Liver (tissue), 9 donors: Measurements from ENCODE around the gene FUT9. TPM values are rescaled to one million over a fixed set of nuclear protein-coding genes. Genes with fewer than 3 reads are reported as not detected.

Experiments used
- DNase-seq: peaks from one replicate; pipeline ENCODE4 v3.0.0-alpha.2; 2017; ENCODE audit warnings: low spot score
- H3K27ac ChIP-seq, 2 donors: one replicate each; pipeline ENCODE4 v1.7.0; 2013; ENCODE audit warnings: inconsistent platforms in 2 of 2, low read length in 2 of 2, control low read depth in 1 of 2, low read depth in 1 of 2, mild to moderate bottlenecking in 1 of 2
- H3K27me3 ChIP-seq, 4 donors: one replicate each; pipeline versions ENCODE4 v1.6.1 to v1.7.0; 2013; ENCODE audit warnings: low read length in 3 of 4, inconsistent platforms in 1 of 4, mild to moderate bottlenecking in 1 of 4, moderate library complexity in 1 of 4; ENCODE audit not compliant: control insufficient read depth in 4 of 4, insufficient read depth in 4 of 4
- H3K36me3 ChIP-seq, 4 donors: one replicate each; pipeline versions ENCODE4 v1.6.1 to v1.7.0; 2013; ENCODE audit warnings: low read length in 3 of 4, mild to moderate bottlenecking in 3 of 4, low read depth in 1 of 4, moderate library complexity in 1 of 4; ENCODE audit not compliant: control insufficient read depth in 4 of 4, insufficient read depth in 3 of 4
- H3K4me1 ChIP-seq, 4 donors: one replicate each; pipeline versions ENCODE4 v1.6.1 to v1.7.0; 2013; ENCODE audit warnings: low read length in 3 of 4, mild to moderate bottlenecking in 3 of 4, moderate library complexity in 1 of 4; ENCODE audit not compliant: control insufficient read depth in 4 of 4, insufficient read depth in 4 of 4
- H3K4me3 ChIP-seq, 3 donors: one replicate each; pipeline versions ENCODE4 v1.6.1 to v1.7.0; 2013; ENCODE audit warnings: low read length in 3 of 3, control low read depth in 1 of 3, low read depth in 1 of 3, mild to moderate bottlenecking in 1 of 3
- H3K9ac ChIP-seq, 2 donors: one replicate each; pipeline ENCODE4 v1.7.0; 2013; ENCODE audit warnings: low read length in 2 of 2, mild to moderate bottlenecking in 2 of 2, moderate library complexity in 2 of 2, control low read depth in 1 of 2, low read depth in 1 of 2
- H3K9me3 ChIP-seq, 4 donors: one replicate each; pipeline versions ENCODE4 v1.6.1 to v1.7.0; 2013; ENCODE audit warnings: low read length in 3 of 4; ENCODE audit not compliant: control insufficient read depth in 4 of 4
- ATF3 ChIP-seq: IDR thresholded peaks from 2 replicates; pipeline ENCODE4 v1.6.1; 2016; ENCODE audit warnings: antibody characterized with exemption
- CTCF ChIP-seq: fragments of 150-350 bp; IDR thresholded peaks from 2 replicates; pipeline ENCODE4 v1.5.1; 2017; ENCODE audit warnings: improper control_type of control experiment, low read depth, low read length; ENCODE audit not compliant: missing input control
- EGR1 ChIP-seq, 2 donors: IDR thresholded peaks; 2 replicates each; pipeline ENCODE4 v1.6.1; 2016 to 2018; ENCODE audit warnings: antibody characterized with exemption in 2 of 2, low read depth in 2 of 2
- FOXA1 ChIP-seq: IDR thresholded peaks from 2 replicates; pipeline ENCODE4 v1.6.1; 2016; ENCODE audit warnings: antibody characterized with exemption
- FOXA2 ChIP-seq: IDR thresholded peaks from 2 replicates; pipeline ENCODE4 v1.6.1; 2016; ENCODE audit warnings: antibody characterized with exemption
- GABPA ChIP-seq, 2 donors: IDR thresholded peaks in 1 of 2; conservative IDR thresholded peaks in 1 of 2; 2 replicates each; pipeline ENCODE4 v1.6.1; 2016; ENCODE audit warnings: antibody characterized with exemption in 2 of 2, mild to moderate bottlenecking in 1 of 2, moderate library complexity in 1 of 2
- HNF4A ChIP-seq, 2 donors: conservative IDR thresholded peaks; 2 replicates each; pipeline ENCODE4 v1.6.1; 2016; ENCODE audit warnings: antibody characterized with exemption in 2 of 2, mild to moderate bottlenecking in 2 of 2
- HNF4G ChIP-seq: IDR thresholded peaks from 2 replicates; pipeline ENCODE4 v1.6.1; 2016; ENCODE audit warnings: antibody characterized with exemption
- JUND ChIP-seq, 2 donors: IDR thresholded peaks; 2 replicates each; pipeline ENCODE4 v1.6.1; 2016; ENCODE audit warnings: antibody characterized with exemption in 2 of 2
- MAX ChIP-seq: IDR thresholded peaks from 2 replicates; pipeline ENCODE4 v1.6.1; 2016; ENCODE audit warnings: antibody characterized with exemption
- NR2F2 ChIP-seq: IDR thresholded peaks from 2 replicates; pipeline ENCODE4 v1.6.1; 2016; ENCODE audit warnings: antibody characterized with exemption
- RAD21 ChIP-seq, 2 donors: IDR thresholded peaks; 2 replicates each; pipeline ENCODE4 v1.6.1; 2016; ENCODE audit warnings: antibody characterized with exemption in 2 of 2, mild to moderate bottlenecking in 2 of 2
- REST ChIP-seq: IDR thresholded peaks from 2 replicates; pipeline ENCODE4 v1.6.1; 2016; ENCODE audit warnings: antibody characterized with exemption, mild to moderate bottlenecking
- RXRA ChIP-seq, 2 donors: IDR thresholded peaks; 2 replicates each; pipeline ENCODE4 v1.6.1; 2017 to 2018; ENCODE audit warnings: antibody characterized with exemption in 2 of 2, mild to moderate bottlenecking in 1 of 2
- SP1 ChIP-seq: IDR thresholded peaks from 2 replicates; pipeline ENCODE4 v1.6.1; 2018; ENCODE audit warnings: antibody characterized with exemption, mild to moderate bottlenecking
- TAF1 ChIP-seq: conservative IDR thresholded peaks from 2 replicates; pipeline ENCODE4 v1.6.1; 2016; ENCODE audit warnings: antibody characterized with exemption, mild to moderate bottlenecking
- YY1 ChIP-seq: IDR thresholded peaks from 2 replicates; pipeline ENCODE4 v1.6.1; 2016; ENCODE audit warnings: antibody characterized with exemption, mild to moderate bottlenecking
- ZBTB33 ChIP-seq: IDR thresholded peaks from 2 replicates; pipeline ENCODE4 v1.6.1; 2016; ENCODE audit warnings: antibody characterized with exemption
- WGBS: extraction: QIAGEN DNeasy Blood & Tissue Kit; methylation state at CpG from one replicate; pipeline ENCODE4 v1.1.7; 2013; 5-methylcytosine and 5-hydroxymethylcytosine counted together
- polyA plus RNA-seq, 2 donors: library from polyadenylated mRNA; stranded (reverse) in 1 of 2; unstranded in 1 of 2; fragments of 200-250 nt in 1 of 2; fragments of >200 nt in 1 of 2; fragmentation: Nextera tagmentation in 1 of 2; extraction: Ambion mirVana in 1 of 2; gene quantifications; one replicate each; pipeline versions ENCODE4 v1.2.1 to v1.2.3, GENCODE V29; 2013 to 2015
- total RNA-seq, 2 donors: library from RNA; depleted of rRNA; stranded (reverse); fragments of >200 nt; gene quantifications; one replicate each; pipeline ENCODE4 v1.2.3, GENCODE V29; 2014
- donor health status: healthy.
- donor health status: healthy.
- donor health status: healthy.
- donor health status: healthy.
- donor health status: healthy.

Gene FUT9
- total and polyA plus RNA-seq, 4 donors = not detected

- Histone ChIP-seq H3K9ac (no peak overlapping the region), H3K36me3 (no peaks in the 10 kb centered on the region), H3K4me1 (no peaks in the 10 kb centered on the region), H3K27ac (no peak overlapping the region), H3K27me3 (no peaks in the 10 kb centered on the region), H3K4me3 (no peak overlapping the region), H3K9me3 (no peaks in the 10 kb centered on the region)
- 40% methylated on average over 3 of the region's 3 CpGs for WGBS
- DNase-seq = no peak
- no peak for TF ChIP-seq SP1
- TF ChIP-seq CTCF = no peak
- no peak for TF ChIP-seq GABPA (IDR thresholded peaks at IDR 0.05 in 1 of 2, conservative IDR thresholded peaks at IDR 0.05 in 1 of 2)
- TF ChIP-seq ZBTB33 = no peak
- no peak for TF ChIP-seq ATF3
- no peak for TF ChIP-seq TAF1
- no peak for TF ChIP-seq HNF4G
- TF ChIP-seq MAX = no peak
- TF ChIP-seq EGR1 (IDR thresholded peaks at IDR 0.05; ENCODE audit: low read depth in 2 of 2) = no peak
- TF ChIP-seq YY1 = no peak
- TF ChIP-seq FOXA2 = no peak
- TF ChIP-seq JUND (IDR thresholded peaks at IDR 0.05) = no peak
- no peak for TF ChIP-seq RAD21 (IDR thresholded peaks at IDR 0.05)
- no peak for TF ChIP-seq NR2F2
- no peak for TF ChIP-seq HNF4A (conservative IDR thresholded peaks at IDR 0.05)
- no peak for TF ChIP-seq FOXA1
- TF ChIP-seq RXRA (IDR thresholded peaks at IDR 0.05) = no peak
- no peak for TF ChIP-seq REST
Observed at GRCh38 chr6:96157018-96157565, 141.3 kb downstream of the FUT9 start.
